CMK (cell line): Measurements from ENCODE around the gene PMM1.
"Not testable (repeated sequence)": the region's sequence is repeated elsewhere in the genome, so short reads cannot be mapped to it uniquely, and the experiment has no call there.

Experiments
- DNase-seq: peaks from one replicate; pipeline ENCODE4 v3.0.0-alpha.2; 2010; ENCODE audit warnings: low read depth

The PMM1 gene

DNA sequence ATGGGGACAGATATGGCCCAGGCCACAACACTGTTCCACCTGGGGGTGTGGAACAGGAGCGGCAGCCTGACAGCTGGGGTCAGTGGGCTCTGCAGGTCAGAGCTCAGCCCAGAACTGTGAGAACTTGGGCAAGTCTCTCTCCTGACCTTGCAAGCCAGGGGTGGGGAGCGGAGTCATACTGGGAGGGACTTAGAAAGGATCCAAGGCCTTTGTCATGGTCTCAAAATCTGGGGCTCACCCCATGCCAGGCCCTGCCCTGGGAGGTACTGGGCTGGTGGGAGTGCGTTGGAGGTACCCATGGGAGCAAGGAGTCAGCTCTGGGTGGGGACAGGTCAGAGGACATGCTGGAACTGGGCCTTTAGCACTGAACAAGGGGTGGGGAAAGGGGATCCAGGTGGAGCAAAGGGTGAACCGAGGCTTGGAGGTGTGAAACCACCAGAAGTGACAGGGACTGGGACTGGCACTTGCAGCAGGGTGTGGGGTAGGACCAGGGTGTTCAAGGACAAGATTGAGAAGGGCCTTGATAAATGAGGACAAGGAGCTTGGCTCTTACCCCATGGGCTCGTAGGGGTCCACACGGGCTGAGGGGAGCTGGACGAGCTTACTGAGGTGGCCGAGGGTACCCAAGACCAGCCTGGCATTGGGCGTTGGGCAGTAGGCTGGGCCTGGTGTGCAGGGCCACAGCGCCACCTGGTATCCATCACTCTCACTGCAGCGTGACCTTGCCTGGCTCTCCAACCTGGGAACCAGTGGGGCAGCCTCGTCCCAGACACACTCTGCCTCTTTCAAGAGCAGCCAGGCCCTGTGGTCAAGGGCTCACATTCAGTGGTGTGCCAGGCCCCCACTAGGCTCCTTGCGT is 7.4 kb upstream of the PMM1 start:
- no peak for DNase-seq

GRCh38 chr22:41595703-41596102 is 6.1 kb upstream of the PMM1 start:
- DNase-seq: no peak

DNA sequence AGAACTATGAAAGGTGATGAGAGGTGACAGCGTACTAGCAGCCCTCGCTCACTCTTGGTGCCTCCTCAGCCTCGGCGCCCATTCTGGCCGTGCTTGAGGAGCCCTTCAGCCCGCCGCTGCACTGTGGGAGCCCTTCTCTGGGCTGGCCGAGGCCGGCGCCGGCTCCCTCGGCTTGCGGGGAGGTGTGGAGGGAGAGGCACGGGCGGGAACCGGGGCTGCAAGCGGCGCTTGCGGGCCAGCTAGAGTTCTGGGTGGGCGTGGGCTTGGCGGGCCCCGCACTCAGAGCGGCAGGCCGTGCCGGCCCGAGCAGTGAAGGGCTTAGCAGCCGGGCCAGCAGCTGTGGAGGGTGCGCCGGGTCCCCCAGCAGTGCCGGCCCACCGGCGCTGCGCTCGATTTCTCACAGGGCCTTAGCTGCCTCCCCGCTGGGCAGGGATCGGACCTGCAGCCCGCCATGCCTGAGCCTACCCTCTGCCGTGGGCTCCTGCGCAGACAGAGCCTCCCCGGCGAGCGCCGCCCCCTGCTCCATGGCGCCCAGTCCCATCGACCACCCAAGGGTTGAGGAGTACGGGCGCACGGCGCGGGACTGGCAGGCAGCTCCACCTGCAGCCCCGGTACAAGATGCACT is 3.8 kb upstream of the PMM1 start:
- DNase-seq: not testable (repeated sequence)

DNA sequence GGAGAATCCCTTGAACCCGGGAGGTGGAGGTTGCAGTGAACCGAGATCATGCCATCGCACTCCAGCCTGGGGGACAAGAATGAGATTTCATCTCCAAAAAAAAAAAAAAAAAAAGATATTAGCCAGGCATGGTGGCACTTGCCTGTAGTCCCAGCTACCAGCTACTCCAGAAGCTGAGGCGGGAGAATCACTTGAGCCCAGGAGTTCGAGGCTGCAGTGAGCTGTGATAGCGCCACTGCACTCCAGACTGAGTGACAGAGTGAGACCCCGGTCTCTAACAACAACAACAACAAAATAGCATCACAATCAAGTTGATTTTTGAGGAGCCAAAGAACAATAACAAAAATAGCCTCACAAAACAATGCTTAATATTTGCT is 2.3 kb downstream of the PMM1 start:
- no peak for DNase-seq

GRCh38 chr22:41585898-41586297 is 3.7 kb downstream of the PMM1 start:
- no peak for DNase-seq

GRCh38 chr22:41584881-41585280 is 4.8 kb downstream of the PMM1 start:
- no peak for DNase-seq

DNA sequence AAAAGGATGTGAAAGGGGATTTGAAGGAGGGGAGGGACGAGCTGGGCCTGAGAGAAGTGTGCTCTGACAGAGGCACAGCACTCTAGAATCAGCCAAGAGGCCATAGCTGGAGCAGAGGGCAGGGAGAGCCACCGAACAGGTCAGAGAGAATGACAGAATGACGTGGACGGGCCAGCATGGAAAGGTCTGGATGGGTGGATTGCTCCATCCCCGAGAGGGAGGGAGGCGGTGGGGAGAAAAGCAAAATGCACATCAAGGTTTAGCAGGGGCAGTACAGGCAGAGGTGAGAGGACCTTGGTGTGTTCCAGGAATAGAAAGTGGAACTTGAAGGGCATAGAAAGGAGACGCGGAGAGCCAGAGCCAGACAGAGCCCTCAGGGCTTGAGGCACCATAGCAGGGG is 6.9 kb downstream of the PMM1 start:
- no peak for DNase-seq

DNA sequence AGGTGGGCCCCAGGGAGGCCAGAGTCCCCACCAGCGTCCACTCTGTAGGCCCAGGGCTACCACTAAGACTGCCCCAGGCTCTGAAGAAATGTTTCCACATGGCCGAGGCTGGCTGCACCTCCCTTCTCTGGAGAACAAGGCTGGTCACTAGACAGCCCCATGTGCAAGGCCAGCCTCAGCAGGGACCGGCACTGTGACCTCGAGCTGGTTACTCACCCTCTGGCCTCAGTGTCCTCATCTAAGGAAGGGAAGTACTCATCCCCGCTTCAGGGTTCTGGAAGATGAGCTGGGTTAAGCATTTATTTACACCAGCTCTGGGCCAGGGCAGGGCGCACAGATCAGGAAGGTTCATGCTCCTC is 9.7 kb downstream of the PMM1 start:
- no peak for DNase-seq

DNA sequence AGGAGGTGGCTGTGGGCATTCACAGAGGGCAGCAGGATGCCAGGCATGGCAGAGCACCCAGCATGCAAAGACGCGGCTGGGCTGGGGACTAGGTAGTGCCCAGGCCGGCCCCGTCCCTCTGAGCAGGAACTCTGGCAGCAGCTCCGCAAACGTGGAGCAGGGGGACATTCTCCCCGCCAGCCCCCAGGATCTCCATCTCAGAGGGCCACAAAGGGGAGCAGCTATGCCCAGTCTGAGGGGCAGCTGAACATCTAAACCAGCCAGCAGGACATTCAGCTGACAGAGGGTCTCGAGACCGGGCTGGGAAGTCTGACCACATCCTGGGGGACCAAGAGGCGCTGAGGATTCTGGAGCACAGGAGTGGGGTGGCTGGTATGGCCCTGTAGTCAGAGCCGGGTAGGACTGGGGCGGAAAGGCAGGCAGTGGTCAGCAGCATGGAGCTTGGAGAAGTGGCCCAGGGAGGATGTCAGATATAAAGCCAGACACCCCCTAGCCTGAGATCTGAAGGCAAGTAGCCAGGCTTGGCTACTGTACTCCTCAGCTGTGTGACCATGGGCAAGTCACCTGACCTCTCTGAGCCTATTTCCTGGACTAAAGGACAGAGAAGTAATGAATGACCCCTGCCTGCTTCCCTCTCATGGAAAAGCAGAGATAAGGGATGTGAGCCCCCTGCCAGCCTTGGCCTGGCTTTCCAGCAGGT is 10.2 kb downstream of the PMM1 start:
- DNase-seq: no peak

GRCh38 chr22:41578818-41579217 is 10.8 kb downstream of the PMM1 start:
- no peak for DNase-seq

- DNase-seq: no peak
Observed at GRCh38 chr22:41578114-41578513, 11.5 kb downstream of the PMM1 start.

DNA sequence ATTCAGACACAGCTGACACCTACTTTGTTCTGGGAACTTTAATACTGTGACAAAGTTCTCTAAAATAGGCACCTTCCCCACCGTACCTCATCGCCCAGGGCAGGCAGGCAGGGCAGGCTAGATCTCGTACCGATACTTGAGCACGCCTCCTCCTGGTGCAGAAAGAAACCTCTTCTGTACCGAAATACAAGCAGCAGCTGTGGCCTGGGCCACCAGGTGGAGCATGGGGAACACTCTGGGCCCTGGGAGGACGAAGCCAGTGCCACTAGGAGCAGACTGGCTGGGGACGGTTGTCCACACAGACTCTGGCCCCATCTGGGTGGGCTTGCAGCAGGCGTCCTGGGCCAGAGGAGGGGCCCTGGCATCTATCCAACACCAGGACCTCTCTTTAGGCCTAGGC is 12.8 kb downstream of the PMM1 start:
- peak; percentile 44 for DNase-seq

GRCh38 chr22:41575533-41575932 is 14.1 kb downstream of the PMM1 start:
- no peak for DNase-seq

GRCh38 chr22:41574847-41575381 is 14.7 kb downstream of the PMM1 start:
- no peak for DNase-seq

DNA sequence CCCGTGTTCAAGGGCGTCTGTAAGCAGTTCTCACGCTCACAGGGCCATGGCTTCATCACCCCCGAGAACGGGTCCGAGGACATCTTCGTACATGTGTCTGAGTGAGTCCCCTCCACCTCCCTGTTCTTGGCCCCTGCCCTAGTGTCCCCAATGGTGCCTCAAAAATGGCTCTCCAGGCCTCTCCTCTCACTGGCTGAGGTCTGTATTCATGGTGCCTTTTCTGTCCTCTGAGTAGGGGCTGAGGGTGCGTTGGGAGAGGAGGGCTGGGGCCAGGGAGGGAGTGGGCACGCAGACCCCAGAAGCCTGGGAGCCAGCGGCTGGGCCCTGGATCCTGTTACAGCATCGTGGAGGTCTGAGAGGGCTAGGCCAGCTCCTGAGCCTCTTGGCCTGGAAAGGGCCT is 16.0 kb downstream of the PMM1 start:
- no peak for DNase-seq

- not testable (repeated sequence) for DNase-seq
Observed at GRCh38 chr22:41572305-41572704, 17.3 kb downstream of the PMM1 start.

DNA sequence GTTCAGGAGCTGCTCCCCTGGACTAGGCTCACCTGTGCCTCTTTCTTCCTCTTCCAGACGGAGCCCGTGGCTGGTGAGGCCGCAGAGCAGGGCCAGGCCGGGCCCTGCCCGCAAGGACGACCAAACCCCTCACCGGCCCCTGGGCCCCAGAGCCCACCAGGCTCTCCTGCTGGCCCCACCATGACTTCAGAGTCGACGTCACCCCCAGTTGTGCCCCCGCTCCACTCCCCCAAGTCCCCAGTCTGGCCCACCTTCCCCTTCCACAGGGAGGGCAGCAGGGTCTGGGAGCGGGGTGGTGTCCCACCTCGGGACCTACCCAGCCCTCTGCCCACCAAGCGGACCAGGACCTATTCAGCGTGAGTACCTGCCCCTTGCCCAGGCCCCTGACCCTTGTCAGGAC is 17.9 kb downstream of the PMM1 start:
- no peak for DNase-seq

DNA sequence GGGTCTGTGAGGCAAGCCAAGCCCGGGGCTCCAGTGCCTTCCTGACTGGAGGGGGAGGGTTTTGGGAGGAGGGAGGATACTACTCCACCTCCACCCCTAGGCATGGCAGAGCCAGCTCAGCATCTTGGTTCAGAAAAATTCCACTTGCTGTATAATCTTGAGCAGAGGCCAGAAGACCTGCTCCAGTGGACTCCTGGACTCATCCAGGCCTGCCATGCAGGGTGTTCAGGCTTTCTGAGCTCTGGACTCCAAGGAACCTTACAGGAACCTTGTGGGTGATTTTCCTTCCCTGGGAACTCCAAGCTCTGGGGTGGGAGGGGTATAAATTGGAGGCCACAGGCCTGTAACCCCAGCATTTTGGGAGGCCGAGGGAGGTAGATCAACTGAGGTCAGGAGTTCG is 19.4 kb downstream of the PMM1 start:
- DNase-seq: no peak

- DNase-seq: no peak
Observed at GRCh38 chr22:41568811-41569210, 20.8 kb downstream of the PMM1 start.

DNA sequence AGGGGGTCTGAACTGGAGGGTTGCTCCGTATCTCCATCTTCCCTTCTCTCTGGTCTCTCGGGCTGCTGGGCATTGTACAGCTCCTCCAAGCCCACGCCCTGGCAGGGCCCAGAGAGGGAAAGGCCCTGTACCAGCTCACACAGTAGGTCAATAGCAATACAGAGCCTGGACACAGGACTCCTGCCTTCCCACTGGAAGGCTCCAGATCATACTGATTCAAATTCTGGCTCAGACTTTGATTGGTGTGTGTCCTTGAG is 22.2 kb downstream of the PMM1 start:
- no peak for DNase-seq

DNA sequence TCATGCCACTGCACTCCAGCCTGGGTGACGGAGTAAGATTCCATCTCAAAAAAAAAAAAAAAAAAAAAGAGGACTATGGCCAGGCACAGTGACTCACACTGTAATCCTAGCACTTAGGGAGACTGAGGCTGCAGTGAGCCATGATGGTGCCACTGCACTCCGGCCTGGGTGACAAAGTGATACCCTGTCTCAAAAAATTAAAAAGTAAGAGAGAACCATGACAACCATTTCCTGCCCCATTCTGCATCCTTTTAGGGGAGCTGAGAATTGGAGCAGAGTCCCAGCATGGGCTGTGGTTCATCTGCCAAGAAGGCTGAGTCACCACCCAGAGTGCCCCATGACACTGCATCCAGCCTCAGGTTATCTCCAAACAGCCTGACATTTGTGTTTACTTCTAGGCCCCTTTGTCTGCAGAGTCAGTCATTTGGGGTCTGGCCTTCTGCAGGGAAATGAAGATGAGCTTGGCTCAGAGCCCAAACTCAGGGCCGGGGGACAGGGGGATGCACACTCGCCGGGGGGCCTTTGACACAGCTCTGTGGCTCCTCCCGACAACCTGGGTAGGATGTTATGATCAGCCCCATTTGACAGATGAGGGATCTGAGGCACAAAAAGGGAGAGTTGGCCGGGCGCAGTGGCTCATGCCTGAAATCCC is 24.1 kb downstream of the PMM1 start:
- no peak for DNase-seq

DNA sequence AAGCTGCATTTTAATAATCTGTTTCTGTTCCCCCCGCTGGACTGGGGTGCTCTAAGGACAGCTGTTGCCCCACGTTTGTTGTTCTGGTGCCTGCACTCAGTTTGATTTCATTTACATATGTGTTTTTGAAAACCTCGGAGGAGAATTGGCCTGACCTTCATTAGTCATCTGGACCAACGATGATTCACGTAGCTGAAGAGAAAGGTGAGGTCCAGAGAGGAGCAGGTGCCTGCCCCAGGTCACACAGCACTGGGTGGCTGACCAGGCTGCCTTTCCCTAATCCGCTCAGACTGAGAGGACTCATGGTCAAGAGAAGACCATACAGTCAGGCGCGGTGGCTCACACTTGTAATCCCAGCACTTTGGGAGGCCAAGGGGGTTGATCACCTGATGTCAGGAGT is 25.1 kb downstream of the PMM1 start:
- DNase-seq: no peak
